SH-SY5Y (cell line): ENCODE data around the gene NRGN.

ENCODE experiments used
- GATA2 ChIP-seq: IDR thresholded peaks from 2 replicates; pipeline ENCODE4 v1.6.1; 2011; ENCODE audit warnings: mild to moderate bottlenecking, low read depth, low read length
- GATA3 ChIP-seq: IDR thresholded peaks from 2 replicates; pipeline ENCODE4 v1.6.1; 2011; ENCODE audit warnings: low read depth, mild to moderate bottlenecking, low read length, moderate library complexity

DNA sequence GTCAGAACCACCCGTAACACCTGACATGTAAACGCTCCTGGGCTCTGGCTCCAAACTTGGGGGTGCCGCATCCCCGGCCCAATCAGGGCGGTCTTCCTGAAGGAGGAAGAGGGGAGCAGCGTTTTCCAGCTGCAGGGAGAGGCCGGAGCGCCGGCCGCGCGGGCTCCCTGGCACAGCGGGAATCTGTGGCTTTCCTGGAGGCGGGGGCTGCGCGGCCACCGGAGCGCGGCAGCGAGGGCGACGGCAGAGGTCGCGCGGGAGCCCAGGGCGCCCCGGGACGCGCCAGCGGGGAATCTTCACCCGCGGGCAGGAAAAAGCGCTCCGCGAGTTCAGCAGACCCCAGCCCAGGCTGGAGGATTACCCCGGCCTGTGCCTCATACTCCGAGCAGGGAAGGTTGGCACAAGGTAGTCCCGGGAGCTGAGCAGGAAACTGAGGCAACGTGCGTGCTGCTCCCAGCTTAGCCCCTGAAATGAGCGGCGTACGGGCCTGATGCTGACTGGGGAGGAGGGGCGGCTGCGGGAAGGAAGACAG is 22.9 kb downstream of the NRGN start:
- TF ChIP-seq GATA2 (no peak), GATA3 (no peak)
